Ishikawa (cell line): Measurements from ENCODE around the gene ATP2C2.

Experiments
- CEBPB ChIP-seq: IDR thresholded peaks from 2 replicates; pipeline ENCODE4 v1.6.1; 2012
- CREB1 ChIP-seq: IDR thresholded peaks from 2 replicates; pipeline ENCODE4 v1.6.1; 2012; ENCODE audit warnings: low read depth
- EGR1 ChIP-seq: IDR thresholded peaks from 2 replicates; pipeline ENCODE4 v1.6.1; 2012
- EP300 ChIP-seq: IDR thresholded peaks from 2 replicates; pipeline ENCODE4 v1.6.1; 2012; ENCODE audit warnings: borderline replicate concordance
- FOXM1 ChIP-seq: IDR thresholded peaks from 2 replicates; pipeline ENCODE4 v1.6.1; 2012; ENCODE audit warnings: low read depth, borderline replicate concordance
- MAX ChIP-seq: IDR thresholded peaks from 2 replicates; pipeline ENCODE4 v1.6.1; 2012
- NFIC ChIP-seq: IDR thresholded peaks from 2 replicates; pipeline ENCODE4 v1.6.1; 2012
- RAD21 ChIP-seq: IDR thresholded peaks from 2 replicates; pipeline ENCODE4 v1.6.1; 2012; ENCODE audit warnings: low read depth
- REST ChIP-seq: IDR thresholded peaks from 2 replicates; pipeline ENCODE4 v1.6.1; 2012; ENCODE audit warnings: low read depth, mild to moderate bottlenecking
- TAF1 ChIP-seq: IDR thresholded peaks from 2 replicates; pipeline ENCODE4 v1.6.1; 2012; ENCODE audit warnings: low read depth, mild to moderate bottlenecking
- TEAD4 ChIP-seq: IDR thresholded peaks from 2 replicates; pipeline ENCODE4 v1.6.1; 2012
- USF1 ChIP-seq: IDR thresholded peaks from 2 replicates; pipeline ENCODE4 v1.6.1; 2012
- YY1 ChIP-seq: IDR thresholded peaks from 2 replicates; pipeline ENCODE4 v1.6.1; 2012; ENCODE audit warnings: low read depth
- ZBTB7A ChIP-seq: IDR thresholded peaks from 2 replicates; pipeline ENCODE4 v1.6.1; 2012; ENCODE audit warnings: low read depth

- TF ChIP-seq MAX: no peak
- no peak for TF ChIP-seq EGR1
- TF ChIP-seq RAD21: no peak
- TF ChIP-seq CEBPB: no peak
- TF ChIP-seq CREB1: no peak
- no peak for TF ChIP-seq EP300
- no peak for TF ChIP-seq TAF1
- no peak for TF ChIP-seq FOXM1
- TF ChIP-seq ZBTB7A: no peak
- no peak for TF ChIP-seq REST
- TF ChIP-seq YY1: no peak
- TF ChIP-seq USF1: no peak
- TF ChIP-seq TEAD4: no peak
- TF ChIP-seq NFIC: no peak
These were observed 74.9 kb downstream of the ATP2C2 start for GRCh38 chr16:84443166-84443802.
